SK-N-SH treated with all-trans-retinoic acid at 6 μM for 48 hours (cell line): ENCODE data around the gene CHM.

Experiments
- ATAC-seq: fragments of 200-7000 bp; cut with Tn5 transposase; 3 replicates; pipeline ENCODE4 v1.9.1; 2020; ENCODE audit warnings: mild to moderate bottlenecking, moderate library complexity
- BACH2 ChIP-seq: fragments of 250-450 bp; sonication (Bioruptor Pico); IDR thresholded peaks from 2 replicates; pipeline ENCODE4 v1.9.0; 2021; ENCODE audit warnings: mild to moderate bottlenecking, borderline replicate concordance
- ESRRG ChIP-seq: fragments of 250-450 bp; sonication (Bioruptor Pico); IDR thresholded peaks from 2 replicates; pipeline ENCODE4 v1.6.1; 2021; ENCODE audit warnings: mild to moderate bottlenecking
- ISL1 ChIP-seq: fragments of 250-450 bp; sonication (Bioruptor Pico); IDR thresholded peaks from 2 replicates; pipeline ENCODE4 v2.1.2; 2022; ENCODE audit warnings: mild to moderate bottlenecking, moderate library complexity
- OSR1 ChIP-seq: fragments of 250-450 bp; sonication (Bioruptor Pico); IDR thresholded peaks from 2 replicates; pipeline ENCODE4 v1.8.0; 2022; ENCODE audit warnings: moderate library complexity, mild to moderate bottlenecking, inconsistent platforms
- PPARA ChIP-seq: fragments of 250-450 bp; sonication (Bioruptor Pico); IDR thresholded peaks from 2 replicates; pipeline ENCODE4 v1.5.0; 2020; ENCODE audit warnings: mild to moderate bottlenecking, borderline replicate concordance
- RARB ChIP-seq: fragments of 250-450 bp; sonication (Bioruptor Pico); IDR thresholded peaks from 2 replicates; pipeline ENCODE4 v1.8.0; 2021; ENCODE audit warnings: mild to moderate bottlenecking, moderate library complexity
- TCF4 ChIP-seq: fragments of 250-450 bp; sonication (Bioruptor Pico); IDR thresholded peaks from 2 replicates; pipeline ENCODE4 v1.8.0; 2021; ENCODE audit warnings: mild to moderate bottlenecking, moderate library complexity, borderline replicate concordance
- TOX ChIP-seq: fragments of 250-450 bp; sonication (Bioruptor Pico); IDR thresholded peaks from 2 replicates; pipeline ENCODE4 v1.8.0; 2021; ENCODE audit warnings: mild to moderate bottlenecking, moderate library complexity, borderline replicate concordance
- ZC3H10 ChIP-seq: fragments of 250-450 bp; sonication (Bioruptor Pico); IDR thresholded peaks from 2 replicates; pipeline ENCODE4 v1.5.1; 2021; ENCODE audit warnings: mild to moderate bottlenecking, moderate library complexity
- ZFP3 ChIP-seq: fragments of 250-450 bp; sonication (Bioruptor Pico); IDR thresholded peaks from 2 replicates; pipeline ENCODE4 v1.5.0; 2020; ENCODE audit warnings: mild to moderate bottlenecking, moderate library complexity
- ZFP30 ChIP-seq: fragments of 450-650 bp; formaldehyde crosslinking; IDR thresholded peaks from 2 replicates; pipeline ENCODE4 v1.5.0; 2022; ENCODE audit warnings: mild to moderate bottlenecking, moderate library complexity
- ZNF565 ChIP-seq: fragments of 450-650 bp; formaldehyde crosslinking; conservative IDR thresholded peaks from 2 replicates; pipeline ENCODE4 v1.5.0; 2020; ENCODE audit warnings: low read depth, mild to moderate bottlenecking, moderate library complexity
- ZNF70 ChIP-seq: fragments of 450-650 bp; formaldehyde crosslinking; IDR thresholded peaks from 2 replicates; pipeline ENCODE4 v1.5.0; 2020; ENCODE audit warnings: mild to moderate bottlenecking, moderate library complexity
- ZNF8 ChIP-seq: fragments of 450-650 bp; formaldehyde crosslinking; IDR thresholded peaks from 2 replicates; pipeline ENCODE4 v1.5.0; 2020; ENCODE audit warnings: mild to moderate bottlenecking, moderate library complexity
- TF ChIP-seq, protein P1 (sequence below): fragments of 250-450 bp; sonication (Bioruptor Pico); IDR thresholded peaks from 2 replicates; pipeline ENCODE4 v1.5.0; 2020; ENCODE audit warnings: mild to moderate bottlenecking, moderate library complexity
- TF ChIP-seq, protein P2 (sequence below): fragments of 250-450 bp; sonication (Bioruptor Pico); IDR thresholded peaks from 2 replicates; pipeline ENCODE4 v1.5.1; 2020; ENCODE audit warnings: low read depth, mild to moderate bottlenecking, moderate library complexity
- TF ChIP-seq, protein P3 (sequence below): fragments of 250-450 bp; sonication (Bioruptor Pico); IDR thresholded peaks from 2 replicates; pipeline ENCODE4 v1.5.1; 2021; ENCODE audit warnings: mild to moderate bottlenecking, moderate library complexity
- TF ChIP-seq, protein P4 (sequence below): fragments of 250-450 bp; sonication (Bioruptor Pico); IDR thresholded peaks from 2 replicates; pipeline ENCODE4 v1.8.0; 2021; ENCODE audit warnings: low read depth, mild to moderate bottlenecking, moderate library complexity, borderline replicate concordance
- TF ChIP-seq, protein P5 (sequence below): fragments of 250-450 bp; sonication (Bioruptor Pico); IDR thresholded peaks from 2 replicates; pipeline ENCODE4 v1.8.0; 2020; ENCODE audit warnings: mild to moderate bottlenecking, moderate library complexity, borderline replicate concordance

The CHM gene

DNA sequence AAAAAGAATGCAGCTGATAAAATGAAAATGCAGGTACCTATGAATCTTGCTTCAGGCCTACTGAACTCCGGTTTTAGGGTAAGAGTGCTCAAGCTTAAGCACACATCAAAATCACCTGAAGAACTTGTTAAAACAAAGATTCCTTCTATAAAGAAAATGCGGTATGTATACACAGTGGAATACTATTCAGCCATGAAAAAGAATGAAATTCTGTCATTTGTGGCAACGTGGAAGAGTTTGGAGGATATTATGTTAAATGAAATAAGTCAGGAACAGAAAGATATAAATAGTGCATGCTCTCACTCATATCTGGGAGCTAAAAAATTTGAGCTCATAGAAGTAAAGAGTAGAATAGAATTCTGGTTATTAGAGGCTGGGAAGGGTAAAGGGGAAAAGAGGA lies 14.0 kb upstream of the CHM start:
- TF ChIP-seq ZNF8 (peak; percentile 60; the same call in 1 of the 2 replicates), OSR1 (CRISPR knock-in tag) (no peak)
- no peak for ATAC-seq

DNA sequence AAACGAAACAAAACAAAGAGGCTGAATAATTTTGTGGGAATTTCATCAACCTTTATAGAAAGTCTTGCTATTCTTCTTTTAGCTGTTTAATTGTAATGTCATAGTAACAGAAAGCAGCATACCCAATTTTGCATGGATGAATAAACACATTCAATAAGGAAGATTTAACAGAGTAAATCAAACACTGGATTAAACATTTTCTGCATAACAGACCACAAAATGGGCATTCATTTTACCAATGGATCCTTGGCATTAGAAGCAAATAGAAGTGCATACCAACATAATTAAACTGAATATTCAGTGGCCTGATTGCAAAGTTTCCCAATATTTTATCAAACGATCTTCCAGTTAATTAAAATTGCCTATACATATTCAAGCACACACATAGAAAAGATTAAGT lies 4.4 kb upstream of the CHM start:
- TF ChIP-seq, protein P1, sequence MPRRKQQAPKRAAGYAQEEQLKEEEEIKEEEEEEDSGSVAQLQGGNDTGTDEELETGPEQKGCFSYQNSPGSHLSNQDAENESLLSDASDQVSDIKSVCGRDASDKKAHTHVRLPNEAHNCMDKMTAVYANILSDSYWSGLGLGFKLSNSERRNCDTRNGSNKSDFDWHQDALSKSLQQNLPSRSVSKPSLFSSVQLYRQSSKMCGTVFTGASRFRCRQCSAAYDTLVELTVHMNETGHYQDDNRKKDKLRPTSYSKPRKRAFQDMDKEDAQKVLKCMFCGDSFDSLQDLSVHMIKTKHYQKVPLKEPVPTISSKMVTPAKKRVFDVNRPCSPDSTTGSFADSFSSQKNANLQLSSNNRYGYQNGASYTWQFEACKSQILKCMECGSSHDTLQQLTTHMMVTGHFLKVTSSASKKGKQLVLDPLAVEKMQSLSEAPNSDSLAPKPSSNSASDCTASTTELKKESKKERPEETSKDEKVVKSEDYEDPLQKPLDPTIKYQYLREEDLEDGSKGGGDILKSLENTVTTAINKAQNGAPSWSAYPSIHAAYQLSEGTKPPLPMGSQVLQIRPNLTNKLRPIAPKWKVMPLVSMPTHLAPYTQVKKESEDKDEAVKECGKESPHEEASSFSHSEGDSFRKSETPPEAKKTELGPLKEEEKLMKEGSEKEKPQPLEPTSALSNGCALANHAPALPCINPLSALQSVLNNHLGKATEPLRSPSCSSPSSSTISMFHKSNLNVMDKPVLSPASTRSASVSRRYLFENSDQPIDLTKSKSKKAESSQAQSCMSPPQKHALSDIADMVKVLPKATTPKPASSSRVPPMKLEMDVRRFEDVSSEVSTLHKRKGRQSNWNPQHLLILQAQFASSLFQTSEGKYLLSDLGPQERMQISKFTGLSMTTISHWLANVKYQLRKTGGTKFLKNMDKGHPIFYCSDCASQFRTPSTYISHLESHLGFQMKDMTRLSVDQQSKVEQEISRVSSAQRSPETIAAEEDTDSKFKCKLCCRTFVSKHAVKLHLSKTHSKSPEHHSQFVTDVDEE (CRISPR knock-in tag) = no peak
- TF ChIP-seq, protein P2, sequence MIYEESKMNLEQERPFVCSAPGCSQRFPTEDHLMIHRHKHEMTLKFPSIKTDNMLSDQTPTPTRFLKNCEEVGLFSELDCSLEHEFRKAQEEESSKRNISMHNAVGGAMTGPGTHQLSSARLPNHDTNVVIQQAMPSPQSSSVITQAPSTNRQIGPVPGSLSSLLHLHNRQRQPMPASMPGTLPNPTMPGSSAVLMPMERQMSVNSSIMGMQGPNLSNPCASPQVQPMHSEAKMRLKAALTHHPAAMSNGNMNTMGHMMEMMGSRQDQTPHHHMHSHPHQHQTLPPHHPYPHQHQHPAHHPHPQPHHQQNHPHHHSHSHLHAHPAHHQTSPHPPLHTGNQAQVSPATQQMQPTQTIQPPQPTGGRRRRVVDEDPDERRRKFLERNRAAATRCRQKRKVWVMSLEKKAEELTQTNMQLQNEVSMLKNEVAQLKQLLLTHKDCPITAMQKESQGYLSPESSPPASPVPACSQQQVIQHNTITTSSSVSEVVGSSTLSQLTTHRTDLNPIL (CRISPR knock-in tag) = no peak
- no peak for ATAC-seq

DNA sequence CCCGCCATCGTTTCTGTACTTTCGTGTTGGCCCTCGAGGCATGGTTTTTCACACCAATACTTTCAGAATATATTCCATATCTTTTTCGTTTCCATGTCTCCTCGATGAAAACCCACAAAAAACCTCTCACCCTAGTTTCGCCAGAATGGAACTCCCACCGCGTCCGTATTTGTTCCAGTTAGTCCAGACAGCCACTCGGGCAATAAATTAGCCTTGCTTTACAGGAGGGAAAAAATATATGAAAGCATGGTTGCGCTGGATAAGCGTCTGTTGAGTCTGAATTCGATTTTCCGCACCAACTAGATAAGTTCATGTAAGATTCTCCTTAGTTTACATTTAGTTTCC lies 550 bp upstream of the CHM start:
- TF ChIP-seq RARB (CRISPR knock-in tag) (no peak), ZNF565 (CRISPR knock-in tag) (no peak), ZC3H10 (CRISPR knock-in tag) (no peak), BACH2 (CRISPR knock-in tag) (no peak), ZNF70 (CRISPR knock-in tag) (no peak), ISL1 (CRISPR knock-in tag) (no peak), PPARA (CRISPR knock-in tag) (no peak), TOX (CRISPR knock-in tag) (no peak), TCF4 (CRISPR knock-in tag) (no peak), OSR1 (CRISPR knock-in tag) (no peak), ZFP3 (no peak), ZFP30 (CRISPR knock-in tag) (no peak), ESRRG (no peak), ZNF8 (no peak)
- TF ChIP-seq, protein P2 (CRISPR knock-in tag) = no peak
- TF ChIP-seq, protein P3, sequence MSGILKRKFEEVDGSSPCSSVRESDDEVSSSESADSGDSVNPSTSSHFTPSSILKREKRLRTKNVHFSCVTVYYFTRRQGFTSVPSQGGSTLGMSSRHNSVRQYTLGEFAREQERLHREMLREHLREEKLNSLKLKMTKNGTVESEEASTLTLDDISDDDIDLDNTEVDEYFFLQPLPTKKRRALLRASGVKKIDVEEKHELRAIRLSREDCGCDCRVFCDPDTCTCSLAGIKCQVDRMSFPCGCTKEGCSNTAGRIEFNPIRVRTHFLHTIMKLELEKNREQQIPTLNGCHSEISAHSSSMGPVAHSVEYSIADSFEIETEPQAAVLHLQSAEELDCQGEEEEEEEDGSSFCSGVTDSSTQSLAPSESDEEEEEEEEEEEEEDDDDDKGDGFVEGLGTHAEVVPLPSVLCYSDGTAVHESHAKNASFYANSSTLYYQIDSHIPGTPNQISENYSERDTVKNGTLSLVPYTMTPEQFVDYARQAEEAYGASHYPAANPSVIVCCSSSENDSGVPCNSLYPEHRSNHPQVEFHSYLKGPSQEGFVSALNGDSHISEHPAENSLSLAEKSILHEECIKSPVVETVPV (CRISPR knock-in tag) = no peak
- TF ChIP-seq, protein P4, sequence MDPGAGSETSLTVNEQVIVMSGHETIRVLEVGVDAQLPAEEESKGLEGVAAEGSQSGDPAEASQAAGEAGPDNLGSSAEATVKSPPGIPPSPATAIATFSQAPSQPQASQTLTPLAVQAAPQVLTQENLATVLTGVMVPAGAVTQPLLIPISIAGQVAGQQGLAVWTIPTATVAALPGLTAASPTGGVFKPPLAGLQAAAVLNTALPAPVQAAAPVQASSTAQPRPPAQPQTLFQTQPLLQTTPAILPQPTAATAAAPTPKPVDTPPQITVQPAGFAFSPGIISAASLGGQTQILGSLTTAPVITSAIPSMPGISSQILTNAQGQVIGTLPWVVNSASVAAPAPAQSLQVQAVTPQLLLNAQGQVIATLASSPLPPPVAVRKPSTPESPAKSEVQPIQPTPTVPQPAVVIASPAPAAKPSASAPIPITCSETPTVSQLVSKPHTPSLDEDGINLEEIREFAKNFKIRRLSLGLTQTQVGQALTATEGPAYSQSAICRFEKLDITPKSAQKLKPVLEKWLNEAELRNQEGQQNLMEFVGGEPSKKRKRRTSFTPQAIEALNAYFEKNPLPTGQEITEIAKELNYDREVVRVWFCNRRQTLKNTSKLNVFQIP (CRISPR knock-in tag) = no peak
- TF ChIP-seq, protein P5, sequence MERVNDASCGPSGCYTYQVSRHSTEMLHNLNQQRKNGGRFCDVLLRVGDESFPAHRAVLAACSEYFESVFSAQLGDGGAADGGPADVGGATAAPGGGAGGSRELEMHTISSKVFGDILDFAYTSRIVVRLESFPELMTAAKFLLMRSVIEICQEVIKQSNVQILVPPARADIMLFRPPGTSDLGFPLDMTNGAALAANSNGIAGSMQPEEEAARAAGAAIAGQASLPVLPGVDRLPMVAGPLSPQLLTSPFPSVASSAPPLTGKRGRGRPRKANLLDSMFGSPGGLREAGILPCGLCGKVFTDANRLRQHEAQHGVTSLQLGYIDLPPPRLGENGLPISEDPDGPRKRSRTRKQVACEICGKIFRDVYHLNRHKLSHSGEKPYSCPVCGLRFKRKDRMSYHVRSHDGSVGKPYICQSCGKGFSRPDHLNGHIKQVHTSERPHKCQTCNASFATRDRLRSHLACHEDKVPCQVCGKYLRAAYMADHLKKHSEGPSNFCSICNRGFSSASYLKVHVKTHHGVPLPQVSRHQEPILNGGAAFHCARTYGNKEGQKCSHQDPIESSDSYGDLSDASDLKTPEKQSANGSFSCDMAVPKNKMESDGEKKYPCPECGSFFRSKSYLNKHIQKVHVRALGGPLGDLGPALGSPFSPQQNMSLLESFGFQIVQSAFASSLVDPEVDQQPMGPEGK (CRISPR knock-in tag) = no peak

DNA sequence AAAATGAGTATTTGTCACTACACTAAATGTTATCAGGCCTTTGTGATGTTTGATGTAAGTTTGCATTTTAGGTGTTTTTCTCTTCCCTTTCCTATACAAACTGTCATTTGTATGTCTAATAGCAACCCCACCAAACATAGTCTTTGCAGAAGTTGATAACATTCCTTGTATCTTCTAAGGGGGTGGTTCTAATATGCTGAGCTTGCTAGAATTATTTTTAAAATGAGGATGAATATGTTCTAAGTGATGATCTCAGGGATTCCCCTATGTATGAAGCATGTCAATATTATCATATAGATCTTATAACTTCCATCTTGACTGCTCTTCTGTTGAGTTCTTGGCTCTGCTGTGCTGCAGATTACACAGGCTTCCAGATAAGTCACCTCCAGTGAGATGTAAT lies 3.1 kb downstream of the CHM start:
- TF ChIP-seq OSR1 (CRISPR knock-in tag) (no peak), ESRRG (no peak), ZC3H10 (CRISPR knock-in tag) (no peak), ZNF565 (CRISPR knock-in tag) (no peak)
- TF ChIP-seq, protein P2 (CRISPR knock-in tag) = no peak
- TF ChIP-seq, all 23 proteins: peak for 0
- no peak for ATAC-seq

More for the DNA sequence above, 550 bp upstream of the CHM start:
- ATAC-seq = no peak
